Type B pancreatic cell (in vitro differentiated cells): ENCODE data around the gene KRT85. TPM values are rescaled to one million over a fixed set of nuclear protein-coding genes. Genes with fewer than 3 reads are reported as not detected.

ENCODE experiments used
- DNase-seq: peaks from one replicate; pipeline ENCODE4 v3.0.0; 2021; ENCODE audit warnings: mixed read lengths; ENCODE audit not compliant: unreplicated experiment; ENCODE audit errors: extremely low spot score
- H3K27ac Mint-ChIP-seq: 2 replicates; pipeline ENCODE4 v1.8.0; 2021; ENCODE audit warnings: mild to moderate bottlenecking, mixed read lengths
- H3K27me3 Mint-ChIP-seq: 2 replicates; pipeline ENCODE4 v1.8.0; 2021; ENCODE audit warnings: mixed read lengths
- H3K36me3 Mint-ChIP-seq: 2 replicates; pipeline ENCODE4 v1.8.0; 2021; ENCODE audit warnings: mixed read lengths
- H3K4me1 Mint-ChIP-seq: one replicate; pipeline ENCODE4 v1.8.0; 2021; ENCODE audit warnings: mixed read lengths; ENCODE audit not compliant: unreplicated experiment
- H3K4me3 Mint-ChIP-seq: 2 replicates; pipeline ENCODE4 v1.8.0; 2021; ENCODE audit warnings: mild to moderate bottlenecking, mixed read lengths
- H3K9me3 Mint-ChIP-seq: 2 replicates; pipeline ENCODE4 v1.8.0; 2021; ENCODE audit warnings: mixed read lengths
- long read RNA-seq: library from polyadenylated mRNA; unstranded; transcript quantifications from one replicate; pipeline ENCODE4 v2.0.0, GENCODE V29; 2020
- total RNA-seq: library from RNA; stranded (reverse); gene quantifications from 2 replicates; pipeline ENCODE4 v1.2.1, GENCODE V29; 2021; ENCODE audit warnings: low replicate concordance
- TF ChIP-seq, protein P1 (sequence below): fragments of 200-600 bp; sonication (generic); conservative IDR thresholded peaks from 2 replicates; pipeline ENCODE4 v1.5.0; 2021; ENCODE audit warnings: antibody characterized with exemption, mild to moderate bottlenecking

Gene KRT85
- total RNA-seq: not detected in 2 replicates
- long read RNA-seq: 0 reads

DNA sequence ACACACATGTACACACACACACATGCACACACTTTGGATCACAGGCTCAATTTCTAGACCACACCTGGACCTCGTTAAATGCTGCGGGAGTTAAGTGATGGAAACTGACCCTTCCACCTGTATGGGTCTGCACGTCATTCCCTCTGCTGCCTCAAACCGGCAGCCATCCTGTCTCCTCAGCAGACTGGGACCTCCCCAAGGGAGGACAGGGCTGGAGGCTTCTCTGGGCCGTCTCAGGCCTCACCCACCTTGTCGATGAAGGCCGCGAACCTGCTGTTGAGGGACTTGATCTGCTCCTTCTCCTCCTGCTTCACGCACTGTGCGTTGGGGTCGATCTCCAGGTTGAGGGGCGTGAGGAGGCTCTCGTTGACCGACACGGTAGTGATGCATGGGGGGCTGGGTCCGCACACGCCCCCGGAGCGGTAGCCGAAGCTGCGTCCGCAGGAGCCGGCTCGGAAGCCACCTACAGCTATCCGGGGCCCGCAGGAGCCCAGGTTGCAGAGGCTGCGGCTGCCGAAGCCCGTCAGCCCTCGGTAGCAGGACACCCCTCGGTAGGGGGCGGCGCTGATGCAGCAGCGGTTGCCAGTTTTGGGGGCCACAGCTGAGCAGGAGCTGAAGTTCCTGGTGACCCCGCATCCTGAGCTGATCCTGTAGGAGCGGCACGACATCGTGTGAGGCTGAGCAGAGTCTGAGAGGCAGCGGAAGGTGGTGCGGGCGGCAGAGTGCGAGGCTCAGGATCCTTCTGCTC lies at the start of gene KRT85:
TSS of gene KRT85 (minus strand) at position 744 of the 748 bp plus-strand sequence. CDS start at position 668, 76 bp downstream.
- TF ChIP-seq, protein P1, sequence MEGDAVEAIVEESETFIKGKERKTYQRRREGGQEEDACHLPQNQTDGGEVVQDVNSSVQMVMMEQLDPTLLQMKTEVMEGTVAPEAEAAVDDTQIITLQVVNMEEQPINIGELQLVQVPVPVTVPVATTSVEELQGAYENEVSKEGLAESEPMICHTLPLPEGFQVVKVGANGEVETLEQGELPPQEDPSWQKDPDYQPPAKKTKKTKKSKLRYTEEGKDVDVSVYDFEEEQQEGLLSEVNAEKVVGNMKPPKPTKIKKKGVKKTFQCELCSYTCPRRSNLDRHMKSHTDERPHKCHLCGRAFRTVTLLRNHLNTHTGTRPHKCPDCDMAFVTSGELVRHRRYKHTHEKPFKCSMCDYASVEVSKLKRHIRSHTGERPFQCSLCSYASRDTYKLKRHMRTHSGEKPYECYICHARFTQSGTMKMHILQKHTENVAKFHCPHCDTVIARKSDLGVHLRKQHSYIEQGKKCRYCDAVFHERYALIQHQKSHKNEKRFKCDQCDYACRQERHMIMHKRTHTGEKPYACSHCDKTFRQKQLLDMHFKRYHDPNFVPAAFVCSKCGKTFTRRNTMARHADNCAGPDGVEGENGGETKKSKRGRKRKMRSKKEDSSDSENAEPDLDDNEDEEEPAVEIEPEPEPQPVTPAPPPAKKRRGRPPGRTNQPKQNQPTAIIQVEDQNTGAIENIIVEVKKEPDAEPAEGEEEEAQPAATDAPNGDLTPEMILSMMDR: no peak
- Mint-ChIP-seq H3K36me3 (no peaks in the 10 kb centered on the region), H3K9me3 (no peaks in the 10 kb centered on the region), H3K27me3 (peaks cover 31% of the 10 kb centered on the region), H3K4me1 (peaks cover 7% of the 10 kb centered on the region), H3K4me3 (no peak within 1 kb of the TSS), H3K27ac (no peak within 1 kb of the TSS)
- DNase-seq: no peak

DNA sequence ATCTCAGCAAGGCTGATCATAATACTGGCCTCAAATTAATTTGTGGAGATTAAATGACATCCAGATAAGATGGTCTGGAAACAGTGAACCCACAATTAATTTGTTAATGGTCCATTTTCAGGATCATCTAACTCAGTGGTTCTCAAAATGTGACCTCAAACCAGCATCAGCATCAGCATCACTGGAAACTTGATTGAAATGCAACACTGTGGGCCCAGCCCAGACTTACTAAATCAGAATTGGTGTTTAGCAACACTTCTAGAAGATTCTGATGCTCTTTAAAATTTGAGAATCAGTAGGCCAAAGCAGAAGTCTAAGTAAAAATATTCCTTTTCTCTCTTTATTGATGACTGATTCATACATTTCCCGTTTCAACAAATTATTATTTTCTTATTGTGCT lies 49.5 kb upstream of the KRT85 start:
- no peaks in the 10 kb centered on the region for H3K36me3 Mint-ChIP-seq
- TF ChIP-seq, protein P1: no peak
- no peaks in the 10 kb centered on the region for H3K9me3 Mint-ChIP-seq
- no peak for DNase-seq
- H3K27me3 Mint-ChIP-seq: peaks cover 17% of the 10 kb centered on the region
- H3K4me3 Mint-ChIP-seq: no peak overlapping the region
- no peak overlapping the region for H3K27ac Mint-ChIP-seq
- peaks cover 4% of the 10 kb centered on the region for H3K4me1 Mint-ChIP-seq

DNA sequence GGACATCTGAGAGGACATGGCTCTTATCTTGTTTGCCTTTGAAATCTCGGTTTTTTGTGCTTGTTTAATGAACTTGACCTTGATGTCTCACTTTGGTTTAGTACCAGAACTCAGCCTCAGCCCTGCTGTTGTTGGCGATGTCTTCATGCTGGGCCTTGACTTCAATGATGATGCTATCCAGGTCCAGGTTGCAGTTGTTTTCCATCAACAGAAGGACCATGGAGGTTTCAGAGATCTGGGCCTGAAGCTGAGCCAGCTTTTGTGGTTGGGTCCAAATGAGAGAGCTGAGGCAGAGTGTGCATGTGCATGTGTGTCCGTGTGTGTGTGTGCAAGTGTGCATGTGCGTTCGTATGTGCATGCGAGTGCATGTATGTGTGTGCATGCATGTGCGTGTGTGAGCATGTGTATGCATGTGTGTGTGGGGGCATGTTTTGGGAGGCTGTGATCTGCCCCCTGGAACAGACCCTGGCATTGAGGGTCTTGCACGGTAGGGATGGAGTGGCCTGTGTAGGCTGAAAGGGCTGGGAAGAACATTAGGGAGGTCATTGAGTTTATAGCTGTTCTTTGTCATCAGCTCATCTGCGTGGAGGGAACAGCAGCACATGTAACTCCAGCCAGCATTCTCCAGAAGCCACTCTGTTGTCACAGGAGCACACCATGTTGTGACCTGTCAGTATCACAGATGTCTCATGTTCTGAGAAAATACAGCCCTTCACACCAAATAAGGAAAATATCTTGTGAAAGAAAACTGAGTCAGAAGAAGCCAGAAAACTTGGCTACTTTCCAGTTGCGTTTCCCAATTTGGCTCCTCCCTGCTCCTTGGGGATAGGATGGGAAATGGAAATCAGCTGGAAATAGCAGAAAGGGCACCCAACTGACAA lies 48.8 kb upstream of the KRT85 start:
- Mint-ChIP-seq H3K4me3 (no peak overlapping the region), H3K36me3 (no peaks in the 10 kb centered on the region), H3K27ac (no peak overlapping the region), H3K27me3 (peaks cover 18% of the 10 kb centered on the region), H3K4me1 (peaks cover 4% of the 10 kb centered on the region), H3K9me3 (no peaks in the 10 kb centered on the region)
- DNase-seq: no peak
- TF ChIP-seq, protein P1: no peak

DNA sequence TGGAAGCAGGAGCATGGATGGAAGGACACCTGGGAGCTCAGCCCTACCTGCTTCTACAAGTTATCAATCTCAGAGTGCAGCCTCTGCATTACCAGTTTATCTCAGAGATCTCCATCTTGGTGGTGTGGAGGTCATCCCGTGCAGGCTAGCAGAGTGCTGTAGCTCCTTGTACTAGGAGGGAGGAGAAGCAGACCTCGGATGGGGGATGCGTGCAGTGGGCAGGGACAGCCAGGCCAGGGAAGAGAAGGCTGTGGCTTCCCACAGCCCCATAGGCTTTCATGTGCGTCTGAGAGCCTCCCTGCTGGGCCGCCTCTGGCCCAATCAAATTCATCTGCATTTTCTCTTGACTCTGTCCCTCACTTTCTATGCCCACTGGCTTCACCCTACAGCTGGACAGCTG lies 47.7 kb upstream of the KRT85 start:
- Mint-ChIP-seq H3K27ac (no peak overlapping the region), H3K36me3 (no peaks in the 10 kb centered on the region), H3K9me3 (no peaks in the 10 kb centered on the region), H3K4me1 (peaks cover 4% of the 10 kb centered on the region), H3K27me3 (peaks cover 17% of the 10 kb centered on the region), H3K4me3 (no peak overlapping the region)
- DNase-seq: no peak
- TF ChIP-seq, protein P1: no peak

DNA sequence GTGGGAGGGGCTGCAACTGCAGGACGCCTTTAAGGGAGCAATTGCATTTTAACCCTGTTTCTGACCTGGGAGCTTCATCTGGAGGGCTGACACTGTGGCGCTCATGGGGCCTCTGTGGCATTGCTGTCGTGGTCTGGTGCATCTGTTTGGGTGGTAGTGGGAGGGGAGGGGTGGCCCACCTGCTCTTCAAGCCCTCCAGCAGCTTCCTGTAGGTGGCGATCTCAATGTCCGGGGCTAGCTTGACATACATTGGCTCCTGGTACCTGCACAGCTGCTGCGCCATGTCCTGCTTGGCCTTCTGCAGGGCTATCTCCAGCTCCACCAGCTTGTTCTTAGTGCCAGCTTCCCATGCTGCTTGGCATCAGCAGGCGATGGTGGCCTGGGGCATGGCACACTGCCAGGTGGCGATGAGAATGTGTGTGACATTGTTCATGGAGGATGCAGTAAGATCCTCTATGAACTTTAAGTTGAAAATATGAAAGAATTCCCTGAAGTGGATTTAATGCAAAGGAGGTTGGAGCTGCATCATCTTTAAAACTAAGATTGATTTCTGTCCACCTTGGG lies 46.6 kb upstream of the KRT85 start:
- Mint-ChIP-seq H3K27ac (no peak overlapping the region), H3K4me3 (no peak overlapping the region), H3K27me3 (peaks cover 12% of the 10 kb centered on the region), H3K36me3 (no peaks in the 10 kb centered on the region), H3K9me3 (no peaks in the 10 kb centered on the region), H3K4me1 (peaks cover 4% of the 10 kb centered on the region)
- TF ChIP-seq, protein P1: no peak
- no peak for DNase-seq
